GM23338 (cell line): ENCODE data around the gene MACROD1. TPM values are rescaled to one million over a fixed set of nuclear protein-coding genes. Genes with fewer than 3 reads are reported as not detected.

Experiments used
- ATAC-seq: fragments of 200-7000 bp; cut with Tn5 transposase; 3 replicates; pipeline ENCODE4 v1.9.1; 2020
- DNase-seq: peaks from one replicate; pipeline ENCODE4 v3.0.0-alpha.2; 2015; ENCODE audit warnings: low spot score
- H2AFZ ChIP-seq: fragments of 200-600 bp; sonication (generic); 2 replicates; pipeline ENCODE4 v1.8.0; 2016; ENCODE audit warnings: antibody characterized with exemption, mild to moderate bottlenecking, moderate library complexity
- H3F3A ChIP-seq: fragments of 200-600 bp; sonication (generic); replicated peaks from 2 replicates; pipeline ENCODE4 v1.8.0; 2017; ENCODE audit warnings: antibody characterized with exemption, mixed run types, low read depth
- H3K27ac ChIP-seq: fragments of 200-600 bp; sonication (generic); 2 replicates; pipeline ENCODE4 v1.6.1; 2016; ENCODE audit warnings: low read depth
- H3K27me3 ChIP-seq: fragments of 200-600 bp; sonication (generic); 2 replicates; pipeline ENCODE4 v1.8.0; 2016; ENCODE audit warnings: mild to moderate bottlenecking, mixed run types, moderate library complexity; ENCODE audit not compliant: insufficient read depth
- H3K36me3 ChIP-seq: fragments of 200-600 bp; sonication (generic); 2 replicates; pipeline ENCODE4 v1.8.0; 2016; ENCODE audit warnings: mild to moderate bottlenecking; ENCODE audit not compliant: insufficient read depth
- H3K4me1 ChIP-seq: fragments of 200-600 bp; sonication (generic); 2 replicates; pipeline ENCODE4 v1.8.0; 2016; ENCODE audit warnings: mild to moderate bottlenecking, moderate library complexity; ENCODE audit not compliant: insufficient read depth
- H3K4me2 ChIP-seq: fragments of 200-600 bp; sonication (generic); 2 replicates; pipeline ENCODE4 v1.7.1; 2017; ENCODE audit warnings: mixed run types
- H3K4me3 ChIP-seq: fragments of 200-600 bp; sonication (generic); 2 replicates; pipeline ENCODE4 v1.6.1; 2016; ENCODE audit warnings: mixed run types
- H3K79me2 ChIP-seq: fragments of 200-600 bp; sonication (generic); replicated peaks from 2 replicates; pipeline ENCODE4 v1.8.0; 2017; ENCODE audit warnings: mild to moderate bottlenecking; ENCODE audit not compliant: insufficient read depth
- H3K9me2 ChIP-seq: fragments of 200-600 bp; sonication (generic); 2 replicates; pipeline ENCODE4 v1.8.0; 2017; ENCODE audit not compliant: insufficient read depth
- H4K20me1 ChIP-seq: fragments of 200-600 bp; sonication (generic); replicated peaks from 2 replicates; pipeline ENCODE4 v1.8.0; 2017; ENCODE audit warnings: mild to moderate bottlenecking; ENCODE audit not compliant: insufficient read depth
- H3K27ac Mint-ChIP-seq: 2 replicates; pipeline ENCODE4 v1.8.0; 2020; ENCODE audit warnings: inconsistent platforms, mild to moderate bottlenecking, moderate library complexity, mixed read lengths
- H3K27me3 Mint-ChIP-seq: 3 replicates; pipeline ENCODE4 v1.8.0; 2022; ENCODE audit warnings: low read depth, mild to moderate bottlenecking, moderate library complexity, mixed read lengths, inconsistent platforms; ENCODE audit not compliant: insufficient read depth, poor library complexity
- H3K36me3 Mint-ChIP-seq: 3 replicates; pipeline ENCODE4 v1.8.0; 2021; ENCODE audit warnings: low read depth, mild to moderate bottlenecking, inconsistent platforms, moderate library complexity, mixed read lengths
- H3K4me1 Mint-ChIP-seq: 3 replicates; pipeline ENCODE4 v1.8.0; 2020; ENCODE audit warnings: mild to moderate bottlenecking, inconsistent platforms, mixed read lengths
- H3K4me3 Mint-ChIP-seq: 3 replicates; pipeline ENCODE4 v1.8.0; 2021; ENCODE audit warnings: moderate library complexity, mild to moderate bottlenecking, inconsistent platforms, mixed read lengths
- H3K9me3 Mint-ChIP-seq: 3 replicates; pipeline ENCODE4 v1.8.0; 2020; ENCODE audit warnings: moderate library complexity, mild to moderate bottlenecking, inconsistent platforms, mixed read lengths
- CTCF ChIP-seq, 2 experiments: fragments of 200-600 bp in 1 of 2; sonication (generic) in 1 of 2; conservative IDR thresholded peaks; 2 replicates each; pipeline versions ENCODE4 v1.5.1 to v1.6.1; 2016 to 2017; ENCODE audit warnings: antibody characterized with exemption in 2 of 2, low read depth in 2 of 2, mild to moderate bottlenecking in 2 of 2, moderate library complexity in 1 of 2
- ETS1 ChIP-seq: IDR thresholded peaks from 2 replicates; pipeline ENCODE4 v1.6.1; 2016; ENCODE audit warnings: antibody characterized with exemption
- EZH2 ChIP-seq: fragments of 200-600 bp; sonication (generic); IDR thresholded peaks from one replicate; pipeline ENCODE4 v1.8.0; 2017; ENCODE audit warnings: antibody characterized with exemption, mild to moderate bottlenecking, low read depth; ENCODE audit not compliant: unreplicated experiment
- EZH2phosphoT487 ChIP-seq: fragments of 200-600 bp; sonication (generic); IDR thresholded peaks from one replicate; pipeline ENCODE4 v1.8.1; 2018; ENCODE audit warnings: antibody characterized with exemption; ENCODE audit not compliant: unreplicated experiment
- NANOG ChIP-seq: IDR thresholded peaks from 2 replicates; pipeline ENCODE4 v1.6.1; 2016; ENCODE audit warnings: antibody characterized with exemption, borderline replicate concordance
- REST ChIP-seq: IDR thresholded peaks from one replicate; pipeline ENCODE4 v1.6.1; 2018; ENCODE audit warnings: antibody characterized with exemption; ENCODE audit not compliant: unreplicated experiment
- ZNF114 ChIP-seq: fragments of 250-450 bp; sonication (Bioruptor Pico); IDR thresholded peaks from 2 replicates; pipeline ENCODE4 v1.5.0; 2020; ENCODE audit warnings: mild to moderate bottlenecking, moderate library complexity
- ZNF331 ChIP-seq: fragments of 250-450 bp; sonication (Bioruptor Pico); IDR thresholded peaks from 2 replicates; pipeline ENCODE4 v1.5.0; 2020; ENCODE audit warnings: low read depth, mild to moderate bottlenecking, moderate library complexity
- polyA plus RNA-seq: library from polyadenylated mRNA; unstranded; fragments of >200 nt; fragmentation: Nextera tagmentation; extraction: Ambion mirVana; gene quantifications from 2 replicates; pipeline ENCODE4 v1.2.1, GENCODE V29; 2016
- total RNA-seq: library from RNA; depleted of rRNA; stranded (reverse); fragments of >200 nt; shearing (Covaris generic); gene quantifications from 2 replicates; pipeline ENCODE4 v1.2.3, GENCODE V29; 2014

The MACROD1 gene
- total and polyA plus RNA-seq, 2 experiments from 2014 or later = 33.0 to 51.6 TPM

GRCh38 chr11:64110465-64111375 lies 55.2 kb downstream of the MACROD1 start (continued):
- TF ChIP-seq ZNF331 (CRISPR knock-in tag) (no peak), ZNF114 (no peak), NANOG (no peak), REST (no peak), CTCF (conservative IDR thresholded peaks at IDR 0.05; ENCODE audit: low read depth in 2 of 2) (no peak), EZH2phosphoT487 (no peak), EZH2 (no peak)

- H3K27ac Mint-ChIP-seq = no peak overlapping the region
- H3K9me3 Mint-ChIP-seq = no peaks in the 10 kb centered on the region
- no peaks in the 10 kb centered on the region for H3K79me2 ChIP-seq
- no peak overlapping the region for H3K4me3 ChIP-seq
- no peaks in the 10 kb centered on the region for H3F3A ChIP-seq
- no peak overlapping the region for H3K4me2 ChIP-seq
- no peaks in the 10 kb centered on the region for H3K36me3 Mint-ChIP-seq
- DNase-seq = no peak
- no peak overlapping the region for H3K27ac ChIP-seq
- no peak overlapping the region for H2AFZ ChIP-seq
- no peaks in the 10 kb centered on the region; the same call in 2 of the 3 replicates for H3K4me1 Mint-ChIP-seq
- no peaks in the 10 kb centered on the region for H3K9me2 ChIP-seq
- H3K27me3 ChIP-seq = peaks cover 25% of the 10 kb centered on the region
- H3K4me1 ChIP-seq = no peaks in the 10 kb centered on the region
- peaks cover 16% of the 10 kb centered on the region for H3K27me3 Mint-ChIP-seq
- H4K20me1 ChIP-seq = peaks cover 2% of the 10 kb centered on the region; the same call in 1 of the 2 replicates
- no peak for ATAC-seq
- no peak overlapping the region for H3K4me3 Mint-ChIP-seq
- H3K36me3 ChIP-seq = no peaks in the 10 kb centered on the region
- TF ChIP-seq ETS1 (no peak), CTCF (conservative IDR thresholded peaks at IDR 0.05; ENCODE audit: low read depth in 2 of 2) (no peak), ZNF114 (no peak)
Measured at GRCh38 chr11:64109332-64109731, 56.6 kb downstream of the MACROD1 start.
